K562 treated with DMSO at 1 percent for 12 hours (cell line): Measurements from ENCODE around the gene HSPE1. TPM values are rescaled to one million over a fixed set of nuclear protein-coding genes. Genes with fewer than 3 reads are reported as not detected.

ENCODE experiments used
- total RNA-seq: library from RNA; unstranded; fragments of 300-600 nt; gene quantifications from 2 replicates; pipeline ENCODE4 v1.2.3, GENCODE V29; 2022; ENCODE audit not compliant: insufficient read depth

HSPE1 gene
- 109 and 141 TPM in 2 replicates for total RNA-seq

DNA sequence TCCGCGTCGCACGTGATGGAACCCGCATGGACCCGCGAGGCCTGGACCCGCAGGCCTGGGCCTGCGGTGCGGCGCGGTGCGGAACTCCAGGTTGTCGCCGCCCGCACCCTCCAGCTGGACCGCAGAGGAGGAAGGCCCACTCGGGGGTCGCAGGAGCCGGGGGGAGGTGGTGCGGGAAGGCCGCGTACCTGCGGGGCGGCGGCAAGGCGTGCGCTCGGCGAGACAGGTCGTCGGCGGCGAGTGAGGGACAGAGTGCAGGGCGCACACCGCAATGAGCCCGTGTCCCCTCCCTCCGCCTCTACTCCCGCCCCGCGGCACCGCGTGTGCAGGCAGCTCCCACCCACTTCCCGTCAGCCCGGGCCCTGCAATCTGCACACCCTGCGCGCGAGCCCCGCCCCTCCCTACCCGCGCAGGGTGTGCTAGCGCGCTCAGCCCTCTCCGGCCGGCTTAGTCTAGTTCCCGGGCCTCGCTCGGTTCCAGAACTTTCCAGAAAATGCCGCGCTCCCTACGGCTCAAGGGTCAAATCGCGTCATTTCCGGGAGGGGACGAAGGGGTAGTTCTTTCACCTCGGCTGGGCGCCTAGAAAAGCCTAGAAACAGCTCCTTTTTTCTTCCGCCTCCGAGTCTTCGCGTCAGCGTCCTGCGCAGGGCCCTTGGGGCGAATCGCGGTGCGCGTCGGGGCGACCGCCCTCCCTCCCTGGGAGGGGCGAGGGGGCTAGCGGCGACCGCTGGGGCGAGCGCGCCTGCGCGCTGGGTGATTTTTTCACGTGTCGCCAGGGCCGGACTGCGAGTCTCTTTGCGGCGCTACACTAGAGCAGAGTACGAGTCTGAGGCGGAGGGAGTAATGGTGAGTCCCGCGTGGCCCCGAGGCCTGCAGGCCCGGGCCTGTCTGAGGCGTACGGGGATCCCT is at the start of gene HSPE1, which contains the start of gene HSPD1:
Gene HSPE1 (plus strand): TSS at position 786 of the 909 bp plus-strand sequence. CDS start 58 bp downstream, at position 844.
Gene HSPD1 (minus strand): TSS at position 247 of the 909 bp plus-strand sequence. CDS start 992 bp downstream, outside the sequence.

DNA sequence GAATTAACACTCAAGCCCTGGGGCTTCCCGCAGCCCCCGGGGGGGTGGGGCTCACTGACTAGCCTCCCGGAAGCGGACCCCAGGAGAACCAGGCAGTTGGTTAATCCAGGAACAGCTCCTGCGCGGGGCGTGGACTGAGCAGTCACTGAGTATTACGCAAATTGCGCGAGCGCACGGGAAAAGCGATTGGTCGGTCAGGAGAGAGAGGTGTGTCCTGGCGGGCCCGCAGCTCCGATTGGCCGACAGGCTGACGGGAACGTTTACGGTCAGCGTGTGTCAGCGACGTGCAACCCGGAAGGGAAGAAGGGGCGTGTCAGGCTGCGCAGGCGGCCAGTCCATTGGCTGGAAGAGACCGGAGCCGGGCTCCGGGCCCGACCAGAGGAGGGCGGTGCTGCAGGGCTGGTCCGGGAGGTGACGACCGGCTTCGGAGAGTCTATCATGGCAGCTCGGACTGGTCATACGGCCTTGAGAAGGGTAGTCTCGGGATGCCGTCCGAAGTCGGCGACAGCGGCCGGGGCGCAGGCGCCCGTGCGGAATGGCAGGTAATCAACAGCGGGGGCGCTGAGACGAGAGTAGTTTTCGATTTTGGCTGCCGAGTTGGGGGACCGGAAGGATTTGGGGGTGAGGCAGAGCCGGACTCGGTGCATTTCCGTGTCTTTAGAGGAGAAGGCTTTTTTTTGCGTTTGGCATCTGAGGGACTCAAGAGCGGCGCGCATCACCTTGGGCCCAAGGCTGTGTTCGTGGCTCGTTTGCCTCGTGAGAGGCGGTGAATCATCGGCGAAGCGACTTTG is 46.9 kb upstream of the HSPE1 start, which contains the start of gene COQ10B:
Gene COQ10B (plus strand): TSS at position 430 of the 791 bp plus-strand sequence. CDS start 9 bp downstream, at position 439.

DNA sequence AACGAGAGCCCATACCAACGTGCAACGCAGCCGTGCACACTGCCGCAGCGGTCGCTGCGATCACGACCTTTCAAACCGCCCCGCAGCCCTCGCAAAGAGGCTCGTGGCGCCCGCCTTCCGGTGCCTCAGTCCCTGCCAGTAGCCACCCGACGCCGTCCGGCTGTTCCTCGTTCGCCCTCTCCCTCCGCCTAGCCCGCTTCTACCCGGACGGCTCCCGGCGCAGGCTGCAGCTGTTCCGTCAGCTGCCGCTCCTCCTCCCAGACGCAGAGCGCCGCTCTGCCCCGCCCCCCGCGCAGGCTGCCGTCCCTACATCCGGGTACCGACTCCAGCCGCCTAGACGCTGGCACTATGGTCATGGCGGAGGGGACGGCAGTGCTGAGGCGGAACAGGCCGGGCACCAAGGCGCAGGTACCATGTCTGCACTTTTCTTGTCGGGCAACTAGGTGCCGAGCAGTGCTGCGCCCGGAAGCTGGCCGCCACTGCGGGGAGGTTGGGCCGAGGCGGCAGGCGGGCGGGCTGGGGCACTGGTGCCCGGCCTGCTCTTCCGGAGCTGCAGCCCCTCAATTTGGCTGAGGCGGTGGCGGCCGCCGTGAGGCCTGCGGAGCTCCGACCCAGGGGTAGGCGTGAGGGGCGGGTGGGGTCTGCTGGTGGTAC is 15.7 kb downstream of the HSPE1 start, which contains the start of gene MOB4:
Gene MOB4 (plus strand): TSS at position 328 of the 654 bp plus-strand sequence. CDS start 21 bp downstream, at position 349.

Other genes starting within 250 kb of the HSPE1 start
- not detected in 2 replicates for gene ANKRD44, start 189.6 kb upstream of the HSPE1 start, total RNA-seq
- 50.9 and 76.7 TPM in 2 replicates for gene SF3B1, start 65.4 kb upstream of the HSPE1 start, total RNA-seq
- 5.9 and 11.4 TPM in 2 replicates for gene COQ10B, start 46.8 kb upstream of the HSPE1 start, total RNA-seq
- gene HSPD1, start 539 bp upstream of the HSPE1 start, total RNA-seq = 158 and 225 TPM in 2 replicates
- 13.8 and 25.6 TPM in 2 replicates for gene MOB4, start 15.7 kb downstream of the HSPE1 start, total RNA-seq
- 0.35 TPM in 1 of 2 replicates, not detected in the other for gene RFTN2, start 175.2 kb downstream of the HSPE1 start, total RNA-seq
- 4.2 and 7.7 TPM in 2 replicates for gene MARS2, start 205.0 kb downstream of the HSPE1 start, total RNA-seq